Measurements from ENCODE around the gene PLAC8L1.

GRCh38 chr5:146076028-146076427 lies 29.3 kb downstream of the PLAC8L1 start:
- no peak for TF ChIP-seq EZH2 (IDR thresholded peaks at IDR 0.05; ENCODE audit: borderline replicate concordance, low read length)
- TF ChIP-seq CTCF (IDR thresholded peaks at IDR 0.05; ENCODE audit: low read length), result no peak
